GM12878 (cell line): ENCODE data around the gene ACBD7. TPM values are rescaled to one million over a fixed set of nuclear protein-coding genes. Genes with fewer than 3 reads are reported as not detected.

Experiments
- ATAC-seq: fragments of 200-7000 bp; cut with Tn5 transposase; 3 replicates; pipeline ENCODE4 v1.9.1; 2020; ENCODE audit warnings: mild to moderate bottlenecking, moderate library complexity
- BruUV-seq: library from RNA; stranded (reverse); fragments of 400-500 nt; replicated peaks from 2 replicates; lab custom pipeline; 2021; lab: Mats Ljungman, UMichigan
- CTCF ChIA-PET: fragments of 300-600 bp; sonication (Branson Sonifier 250); formaldehyde crosslinking; extraction: SDS; loops from one replicate; lab custom pipeline; 2021; ENCODE audit warnings: inconsistent platforms; lab: Yijun Ruan, JAX
- POLR2A ChIA-PET: fragments of 350-600 bp; formaldehyde crosslinking; extraction: SDS; loops from one replicate; lab custom pipeline; 2021; ENCODE audit warnings: inconsistent platforms; lab: Charles Lee
- RAD21 ChIA-PET: fragments of 300-600 bp; sonication (Branson Sonifier 250); formaldehyde crosslinking; loops from one replicate; lab custom pipeline; 2023; ENCODE audit warnings: antibody characterized with exemption; ENCODE audit not compliant: unreplicated experiment; lab: Charles Lee
- SMC1A ChIA-PET: fragments of 300-600 bp; sonication (Branson Sonifier 250); formaldehyde crosslinking; loops from one replicate; lab custom pipeline; 2023; ENCODE audit not compliant: unreplicated experiment, uncharacterized antibody; lab: Charles Lee
- DNase-seq: peaks from one replicate; pipeline ENCODE4 v3.0.0-alpha.2; 2011; ENCODE audit warnings: low read depth, low spot score
- FAIRE-seq: peaks from 3 replicates; lab custom pipeline; 2011; peaks lifted over from hg19 to GRCh38; lab: Jason Lieb, UNC
- H2AFZ ChIP-seq: 2 replicates; pipeline ENCODE4 v1.6.0; 2011; ENCODE audit warnings: low read depth, low read length, control low read depth; ENCODE audit not compliant: control insufficient read depth
- H3K27ac ChIP-seq: 2 replicates; pipeline ENCODE4 v1.5.1; 2011; ENCODE audit warnings: control low read depth; ENCODE audit not compliant: control insufficient read depth, insufficient read depth
- H3K27me3 ChIP-seq, 2 experiments: replicated peaks in 1 of 2; 2 replicates each; pipeline versions ENCODE4 v1.6.0 to v1.6.1; 2011; ENCODE audit warnings: low read length in 1 of 2; ENCODE audit not compliant: control insufficient read depth in 2 of 2, insufficient read depth in 2 of 2
- H3K36me3 ChIP-seq, 2 experiments: 2 replicates each; pipeline ENCODE4 v1.5.1; 2011; ENCODE audit warnings: low read length in 1 of 2; ENCODE audit not compliant: control insufficient read depth in 2 of 2, insufficient read depth in 2 of 2
- H3K4me1 ChIP-seq: 2 replicates; pipeline ENCODE4 v1.6.1; 2011; ENCODE audit warnings: mild to moderate bottlenecking, low read length, moderate library complexity, mixed read lengths; ENCODE audit not compliant: control insufficient read depth, insufficient read depth
- H3K4me2 ChIP-seq: 2 replicates; pipeline ENCODE4 v1.6.0; 2011; ENCODE audit warnings: control low read depth; ENCODE audit not compliant: control insufficient read depth, insufficient read depth
- H3K4me3 ChIP-seq: fragments of 200-600 bp; sonication (generic); 2 replicates; pipeline ENCODE4 v1.5.1; 2016
- H3K79me2 ChIP-seq: 2 replicates; pipeline ENCODE4 v1.6.0; 2011; ENCODE audit warnings: low read length; ENCODE audit not compliant: control insufficient read depth, insufficient read depth
- H3K9ac ChIP-seq: 2 replicates; pipeline ENCODE4 v1.8.0; 2011; ENCODE audit warnings: low read length, control low read depth, mixed read lengths; ENCODE audit not compliant: control insufficient read depth, insufficient read depth
- H3K9me3 ChIP-seq: replicated peaks from 3 replicates; pipeline ENCODE4 v1.5.1; 2011; ENCODE audit warnings: mild to moderate bottlenecking, low read length; ENCODE audit not compliant: control insufficient read depth, insufficient read depth
- H4K20me1 ChIP-seq: 2 replicates; pipeline ENCODE4 v1.6.0; 2011; ENCODE audit not compliant: control insufficient read depth, insufficient read depth
- DPF2 ChIP-seq: fragments of 450-650 bp; IDR thresholded peaks from 2 replicates; pipeline ENCODE4 v1.6.1; 2017; ENCODE audit warnings: mild to moderate bottlenecking
- EED ChIP-seq: sonication (generic); IDR thresholded peaks from 2 replicates; pipeline ENCODE4 v1.6.1; 2016; ENCODE audit warnings: antibody characterized with exemption, low read depth
- EGR1 ChIP-seq, 2 experiments: IDR thresholded peaks; 1 replicate in 1 of 2; 2 replicates in 1 of 2; pipeline ENCODE4 v1.6.1; 2011 to 2012; ENCODE audit warnings: low read depth in 2 of 2, low read length in 2 of 2, borderline replicate concordance in 1 of 2, mild to moderate bottlenecking in 1 of 2, moderate library complexity in 1 of 2
- JUND ChIP-seq: IDR thresholded peaks from 2 replicates; pipeline ENCODE4 v1.6.1; 2012; ENCODE audit warnings: low read depth, mild to moderate bottlenecking, low read length, improper control_type of control experiment, moderate library complexity
- POLR2A ChIP-seq: IDR thresholded peaks from 2 replicates; pipeline ENCODE4 v1.6.1; 2011; ENCODE audit warnings: low read depth, mild to moderate bottlenecking, low read length
- POU2F2 ChIP-seq: IDR thresholded peaks from 3 replicates; pipeline ENCODE4 v1.6.1; 2011; ENCODE audit warnings: low read depth, mild to moderate bottlenecking, low read length, borderline replicate concordance
- RB1 ChIP-seq: fragments of 450-650 bp; formaldehyde crosslinking; IDR thresholded peaks from 2 replicates; pipeline ENCODE4 v1.6.1; 2017; ENCODE audit warnings: mild to moderate bottlenecking, borderline replicate concordance
- RFX5 ChIP-seq: IDR thresholded peaks from 2 replicates; pipeline ENCODE4 v1.6.1; 2011; ENCODE audit warnings: low read depth, low read length, improper control_type of control experiment
- SKIL ChIP-seq: fragments of 450-650 bp; IDR thresholded peaks from 2 replicates; pipeline ENCODE4 v1.6.1; 2017; ENCODE audit warnings: mild to moderate bottlenecking, low read depth, inconsistent platforms; ENCODE audit not compliant: poor library complexity, severe bottlenecking
- SMAD1 ChIP-seq: fragments of 450-650 bp; IDR thresholded peaks from 2 replicates; pipeline ENCODE4 v1.6.1; 2018; ENCODE audit warnings: mild to moderate bottlenecking, low read depth; ENCODE audit not compliant: partially characterized antibody
- SMAD5 ChIP-seq: IDR thresholded peaks from 2 replicates; pipeline ENCODE4 v1.6.1; 2016; ENCODE audit warnings: antibody characterized with exemption, low read depth
- TBL1XR1 ChIP-seq: IDR thresholded peaks from 2 replicates; pipeline ENCODE4 v1.6.1; 2012; ENCODE audit warnings: low read depth, low read length, improper control_type of control experiment
- ZNF384 ChIP-seq: IDR thresholded peaks from 2 replicates; pipeline ENCODE4 v1.6.1; 2012; ENCODE audit warnings: low read depth, mild to moderate bottlenecking, low read length, improper control_type of control experiment, borderline replicate concordance
- WGBS: methylation state at CpG from one replicate; pipeline ENCODE4 v1.1.6; 2016; ENCODE audit warnings: low lambda C conversion rate; ENCODE audit not compliant: insufficient replicate concordance, insufficient coverage; ENCODE audit errors: missing lambda C conversion rate; 5-methylcytosine and 5-hydroxymethylcytosine counted together
- in situ Hi-C: fragments of 300-500 bp; cut with MboI; formaldehyde crosslinking; loops from 9 replicates; pipeline ENCODE4 v1.14.3; 2018; ENCODE audit warnings: mixed read lengths
- intact Hi-C: fragments of 100-400 bp; cut with micrococcal nuclease; formaldehyde crosslinking; loops from one replicate; pipeline ENCODE4 v1.14.2; 2022; ENCODE audit not compliant: unreplicated experiment
- polyA plus RNA-seq, 11 experiments: library from polyadenylated mRNA; depleted of rRNA in 4 of 11; unstranded in 6 of 11; stranded (reverse) in 5 of 11; fragments of >200 nt; fragmentation: Nextera tagmentation in 4 of 11; fragmentation: Illumina TruSeq in 1 of 11; extraction: Ambion mirVana in 4 of 11; extraction: Trizol in 1 of 11; gene quantifications; 1 replicate in 1 of 11; 2 replicates in 10 of 11; pipeline versions ENCODE4 v1.2.1 to v1.2.3, GENCODE V29; 2011 to 2016; ENCODE audit warnings: inconsistent platforms in 2 of 11, missing spikeins in 2 of 11, low read depth in 1 of 11
- total RNA-seq, 4 experiments: library from RNA; depleted of rRNA in 3 of 4; stranded (reverse); fragments of >200 nt in 3 of 4; fragmentation: Illumina TruSeq in 1 of 4; extraction: Trizol in 1 of 4; gene quantifications; 2 replicates each; pipeline versions ENCODE4 v1.2.1 to v1.2.3, GENCODE V29; 2013 to 2021
- TF ChIP-seq, protein P1 (sequence below): fragments of 450-650 bp; IDR thresholded peaks from 2 replicates; pipeline ENCODE4 v1.6.1; 2018; ENCODE audit warnings: borderline replicate concordance, mild to moderate bottlenecking; ENCODE audit not compliant: partially characterized antibody
- TF ChIP-seq, protein P2 (sequence below): IDR thresholded peaks from 2 replicates; pipeline ENCODE4 v1.6.1; 2011; ENCODE audit warnings: low read depth, mild to moderate bottlenecking, low read length, moderate library complexity, borderline replicate concordance; ENCODE audit errors: extremely low read depth
- TF ChIP-seq, protein P3 (sequence below): fragments of 150-350 bp; IDR thresholded peaks from 2 replicates; pipeline ENCODE4 v1.6.1; 2014; ENCODE audit warnings: mild to moderate bottlenecking, low read depth, low read length

The ACBD7 gene
- total and polyA plus RNA-seq, 10 of the 15 experiments (the other 5 are each of a cell fraction or from before 2014, with no cell fraction given), result 0.04 to 0.74 (median 0.36) TPM

GRCh38 chr10:15113766-15114165, 25.2 kb upstream of the ACBD7 start:
- SMC1A ChIA-PET, result interaction anchor here (1.0 to 1.7 kb wide), 2 partner anchors 9 to 24 kb away, joined by 3 to 8 read pairs; no protein-coding TSS in a partner anchor
- Histone ChIP-seq H3K9me3 (peaks cover under 1% of the 10 kb centered on the region; the same call in 1 of the 3 replicates), H3K27me3 (no peaks in the 10 kb centered on the region), H4K20me1 (no peaks in the 10 kb centered on the region), H3K79me2 (no peaks in the 10 kb centered on the region), H3K4me3 (no peak overlapping the region), H3K4me1 (no peaks in the 10 kb centered on the region; the same call in 1 of the 2 replicates), H3K27ac (no peak overlapping the region), H3K36me3 (no peaks in the 10 kb centered on the region), H3K9ac (no peak overlapping the region), H3K4me2 (no peak overlapping the region), H2AFZ (no peak overlapping the region)
- 100% methylated on average over 4 of the region's 4 CpGs for WGBS
- RAD21 ChIA-PET, result interaction anchor here (0.6 to 0.7 kb wide), 3 partner anchors 59 to 1182 kb away, joined by 3 to 5 read pairs (median 3); no protein-coding TSS in a partner anchor
- TF ChIP-seq, protein P1, sequence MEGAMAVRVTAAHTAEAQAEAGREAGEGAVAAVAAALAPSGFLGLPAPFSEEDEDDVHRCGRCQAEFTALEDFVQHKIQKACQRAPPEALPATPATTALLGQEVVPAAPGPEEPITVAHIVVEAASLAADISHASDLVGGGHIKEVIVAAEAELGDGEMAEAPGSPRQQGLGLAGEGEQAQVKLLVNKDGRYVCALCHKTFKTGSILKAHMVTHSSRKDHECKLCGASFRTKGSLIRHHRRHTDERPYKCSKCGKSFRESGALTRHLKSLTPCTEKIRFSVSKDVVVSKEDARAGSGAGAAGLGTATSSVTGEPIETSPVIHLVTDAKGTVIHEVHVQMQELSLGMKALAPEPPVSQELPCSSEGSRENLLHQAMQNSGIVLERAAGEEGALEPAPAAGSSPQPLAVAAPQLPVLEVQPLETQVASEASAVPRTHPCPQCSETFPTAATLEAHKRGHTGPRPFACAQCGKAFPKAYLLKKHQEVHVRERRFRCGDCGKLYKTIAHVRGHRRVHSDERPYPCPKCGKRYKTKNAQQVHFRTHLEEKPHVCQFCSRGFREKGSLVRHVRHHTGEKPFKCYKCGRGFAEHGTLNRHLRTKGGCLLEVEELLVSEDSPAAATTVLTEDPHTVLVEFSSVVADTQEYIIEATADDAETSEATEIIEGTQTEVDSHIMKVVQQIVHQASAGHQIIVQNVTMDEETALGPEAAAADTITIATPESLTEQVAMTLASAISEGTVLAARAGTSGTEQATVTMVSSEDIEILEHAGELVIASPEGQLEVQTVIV, result no peak
- TF ChIP-seq POU2F2 (no peak), RB1 (no peak), SMAD1 (no peak), DPF2 (no peak), SMAD5 (no peak), POLR2A (no peak), EGR1 (IDR thresholded peaks at IDR 0.05; ENCODE audit: borderline replicate concordance in 1 of 2, low read depth in 2 of 2, low read length in 2 of 2) (no peak), TBL1XR1 (no peak), EED (no peak), RFX5 (no peak), JUND (no peak), ZNF384 (no peak), SKIL (no peak)
- TF ChIP-seq, protein P2, sequence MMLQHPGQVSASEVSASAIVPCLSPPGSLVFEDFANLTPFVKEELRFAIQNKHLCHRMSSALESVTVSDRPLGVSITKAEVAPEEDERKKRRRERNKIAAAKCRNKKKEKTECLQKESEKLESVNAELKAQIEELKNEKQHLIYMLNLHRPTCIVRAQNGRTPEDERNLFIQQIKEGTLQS, result no peak
- TF ChIP-seq, protein P3, sequence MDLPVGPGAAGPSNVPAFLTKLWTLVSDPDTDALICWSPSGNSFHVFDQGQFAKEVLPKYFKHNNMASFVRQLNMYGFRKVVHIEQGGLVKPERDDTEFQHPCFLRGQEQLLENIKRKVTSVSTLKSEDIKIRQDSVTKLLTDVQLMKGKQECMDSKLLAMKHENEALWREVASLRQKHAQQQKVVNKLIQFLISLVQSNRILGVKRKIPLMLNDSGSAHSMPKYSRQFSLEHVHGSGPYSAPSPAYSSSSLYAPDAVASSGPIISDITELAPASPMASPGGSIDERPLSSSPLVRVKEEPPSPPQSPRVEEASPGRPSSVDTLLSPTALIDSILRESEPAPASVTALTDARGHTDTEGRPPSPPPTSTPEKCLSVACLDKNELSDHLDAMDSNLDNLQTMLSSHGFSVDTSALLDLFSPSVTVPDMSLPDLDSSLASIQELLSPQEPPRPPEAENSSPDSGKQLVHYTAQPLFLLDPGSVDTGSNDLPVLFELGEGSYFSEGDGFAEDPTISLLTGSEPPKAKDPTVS, result no peak
- FAIRE-seq, result no peak
- intact Hi-C loops, result no loop called here
- no peak for DNase-seq
- no peak for ATAC-seq
- CTCF ChIA-PET, result interaction anchor here (0.9 to 1.4 kb wide), 5 partner anchors 8 to 78 kb away, joined by 3 to 4 read pairs (median 4); no protein-coding TSS in a partner anchor
- in situ Hi-C loops, result no loop called here
- BruUV-seq, result no TSS peak
- POLR2A ChIA-PET, result no interaction called here
